ENCODE data around the gene INPPL1.
A peak's percentile ranks its signal among the peaks of the same experiment; 100 is the strongest.

Gene INPPL1

GRCh38 chr11:72220696-72221363, 3.7 kb upstream of the INPPL1 start:
- Histone ChIP-seq H3K36me3 (ENCODE audit: control insufficient read depth, insufficient read depth, low read length) (no peaks in the 10 kb centered on the region), H3K9ac (ENCODE audit: low read depth, low read length) (no peak overlapping the region), H3K4me1 (ENCODE audit: control insufficient read depth, insufficient read depth, low read length) (peaks cover 12% of the 10 kb centered on the region), H3K27ac (ENCODE audit: low read depth, low read length) (no peak overlapping the region), H3K9me3 (ENCODE audit: control insufficient read depth, insufficient read depth, low read length) (no peaks in the 10 kb centered on the region), H3K4me3 (ENCODE audit: low read depth, low read length) (no peak overlapping the region), H3K27me3 (ENCODE audit: control insufficient read depth, insufficient read depth, low read length) (no peaks in the 10 kb centered on the region; the same call in 1 of the 2 replicates)

DNA sequence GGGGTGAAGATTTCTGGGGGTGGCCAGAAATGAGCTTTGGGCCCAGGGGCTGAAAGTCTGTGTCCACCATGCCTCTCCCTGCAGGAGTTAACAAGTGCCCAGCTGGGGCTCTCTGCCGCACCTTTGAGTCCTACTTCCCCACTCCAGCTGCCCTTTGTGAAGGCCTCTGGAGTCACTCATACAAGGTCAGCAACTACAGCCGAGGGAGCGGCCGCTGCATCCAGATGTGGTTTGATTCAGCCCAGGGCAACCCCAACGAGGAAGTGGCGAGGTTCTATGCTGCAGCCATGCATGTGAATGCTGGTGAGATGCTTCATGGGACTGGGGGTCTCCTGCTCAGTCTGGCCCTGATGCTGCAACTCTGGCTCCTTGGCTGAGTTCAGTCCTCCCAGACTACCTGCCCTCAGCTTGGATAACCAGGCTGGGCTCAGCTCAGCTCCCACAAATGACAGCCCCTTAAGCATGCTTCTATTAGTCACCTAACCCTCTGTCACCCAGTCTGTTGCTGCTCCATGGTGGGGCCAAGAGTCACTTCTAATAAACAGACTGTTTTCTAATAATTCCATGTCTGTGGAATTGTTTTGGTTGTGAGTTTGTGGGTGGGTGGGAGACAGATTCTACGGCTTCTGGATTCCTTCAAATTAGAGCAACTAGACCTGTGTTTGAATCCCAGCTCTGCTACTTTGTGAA, 3.0 kb upstream of the INPPL1 start:
- no peak overlapping the region for H3K9ac ChIP-seq (ENCODE audit: low read depth, low read length)
- peaks cover 12% of the 10 kb centered on the region for H3K4me1 ChIP-seq (ENCODE audit: control insufficient read depth, insufficient read depth, low read length)
- no peak overlapping the region for H3K4me3 ChIP-seq (ENCODE audit: low read depth, low read length)
- no peaks in the 10 kb centered on the region; the same call in 1 of the 2 replicates for H3K27me3 ChIP-seq (ENCODE audit: control insufficient read depth, insufficient read depth, low read length)
- H3K27ac ChIP-seq (ENCODE audit: low read depth, low read length), result no peak overlapping the region
- no peaks in the 10 kb centered on the region for H3K9me3 ChIP-seq (ENCODE audit: control insufficient read depth, insufficient read depth, low read length)
- no peaks in the 10 kb centered on the region for H3K36me3 ChIP-seq (ENCODE audit: control insufficient read depth, insufficient read depth, low read length)

- Histone ChIP-seq H3K36me3 (ENCODE audit: control insufficient read depth, insufficient read depth, low read length) (peaks cover 3% of the 10 kb centered on the region; the same call in 1 of the 2 replicates), H3K4me3 (ENCODE audit: low read depth, low read length) (peak overlapping the region; percentile 88), H3K9ac (ENCODE audit: low read depth, low read length) (no peak overlapping the region), H3K27me3 (ENCODE audit: control insufficient read depth, insufficient read depth, low read length) (no peaks in the 10 kb centered on the region; the same call in 1 of the 2 replicates), H3K4me1 (ENCODE audit: control insufficient read depth, insufficient read depth, low read length) (peaks cover 12% of the 10 kb centered on the region), H3K27ac (ENCODE audit: low read depth, low read length) (peak overlapping the region; percentile 89), H3K9me3 (ENCODE audit: control insufficient read depth, insufficient read depth, low read length) (no peaks in the 10 kb centered on the region)
Measured at GRCh38 chr11:72222106-72222891, 2.3 kb upstream of the INPPL1 start.

DNA sequence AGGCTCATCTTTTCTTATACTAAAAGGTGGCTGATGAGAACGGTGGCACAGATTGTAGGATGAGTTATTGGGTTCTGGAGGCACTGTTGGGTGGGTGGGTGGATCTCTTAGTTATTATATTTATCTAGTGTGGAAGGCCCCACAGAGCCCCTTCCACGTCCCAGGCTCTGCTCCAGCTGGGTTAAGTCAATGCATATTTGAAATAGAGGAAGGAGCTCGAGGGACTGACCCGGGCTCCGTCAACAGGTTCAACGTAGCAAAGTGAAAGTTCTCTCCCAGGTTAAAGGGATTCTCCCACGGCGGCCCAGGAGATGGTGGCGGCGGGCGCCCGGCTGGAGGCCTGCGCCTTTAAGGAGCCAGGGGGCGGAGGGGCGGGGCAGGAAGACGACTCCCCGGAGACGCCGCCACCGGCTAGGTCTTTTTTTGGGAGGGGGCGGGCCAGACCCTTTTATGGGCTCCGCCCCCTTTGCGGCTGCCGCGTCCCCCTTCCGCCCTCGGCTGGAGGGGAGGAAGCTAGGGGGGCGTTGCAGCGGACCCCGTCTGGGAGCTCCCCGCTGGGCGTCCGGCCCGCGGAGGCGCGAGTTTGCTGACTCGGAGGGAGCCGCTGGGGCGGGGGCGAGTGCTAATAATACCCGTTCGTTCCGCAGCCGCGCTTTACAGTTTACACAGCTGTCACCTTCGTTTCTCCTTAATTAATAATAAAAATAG, 1.5 kb upstream of the INPPL1 start:
- Histone ChIP-seq H3K9ac (ENCODE audit: low read depth, low read length) (peak overlapping the region; percentile 61; the same call in 1 of the 2 replicates), H3K4me1 (ENCODE audit: control insufficient read depth, insufficient read depth, low read length) (peaks cover 12% of the 10 kb centered on the region), H3K4me3 (ENCODE audit: low read depth, low read length) (peak overlapping the region; percentile 88)

DNA sequence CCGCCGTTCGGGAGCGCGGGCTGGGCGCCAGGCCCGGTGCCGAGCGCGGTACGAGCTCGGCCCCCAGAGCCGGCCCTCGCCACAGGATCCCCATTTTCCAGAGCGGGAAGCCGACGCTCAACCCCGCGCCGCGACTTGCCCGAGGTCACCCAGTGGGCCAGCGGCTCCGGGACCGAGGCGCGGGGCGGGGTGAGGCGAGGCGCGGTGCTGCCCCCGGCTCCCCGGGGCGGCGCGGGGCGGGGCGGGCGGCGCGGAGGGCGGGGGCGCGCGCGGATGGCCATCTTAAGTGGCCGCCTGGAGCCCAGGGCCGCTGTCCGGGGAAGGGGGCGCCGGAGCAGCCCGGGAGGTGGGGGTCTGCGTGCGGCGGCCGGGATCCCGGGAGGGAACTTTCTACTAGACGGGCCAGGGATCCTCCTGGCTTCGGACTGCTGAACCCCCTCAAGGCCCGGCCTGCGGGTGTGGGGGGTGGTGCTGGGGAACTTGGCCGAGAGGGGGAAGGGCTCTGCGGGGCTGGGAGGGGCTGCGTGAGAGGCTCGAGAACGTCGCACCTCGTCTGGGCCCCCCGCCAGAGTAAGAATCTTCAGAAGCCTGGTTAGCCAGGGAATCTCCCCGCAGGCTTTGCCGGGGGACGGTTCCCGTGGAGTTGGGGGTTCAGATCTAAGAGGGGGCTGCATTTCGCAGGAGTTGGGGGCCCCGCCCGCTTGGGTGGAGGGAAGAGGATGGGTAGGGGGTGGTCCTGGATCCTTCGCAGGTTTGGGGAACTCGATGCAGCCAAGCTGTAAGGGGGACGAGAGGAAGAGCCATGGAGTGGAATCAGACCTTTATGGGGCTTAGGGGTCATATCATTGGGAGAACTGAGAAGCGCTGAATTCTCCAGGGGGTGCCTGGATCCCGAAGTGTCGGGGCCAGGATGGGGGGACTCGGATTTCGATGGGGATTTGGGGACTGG, 678 bp upstream of the INPPL1 start:
- Histone ChIP-seq H3K27me3 (ENCODE audit: control insufficient read depth, insufficient read depth, low read length) (no peaks in the 10 kb centered on the region), H3K9ac (ENCODE audit: low read depth, low read length) (peak overlapping the region; percentile 67), H3K27ac (ENCODE audit: low read depth, low read length) (peak overlapping the region; percentile 89), H3K36me3 (ENCODE audit: control insufficient read depth, insufficient read depth, low read length) (peaks cover 14% of the 10 kb centered on the region), H3K9me3 (ENCODE audit: control insufficient read depth, insufficient read depth, low read length) (no peaks in the 10 kb centered on the region), H3K4me3 (ENCODE audit: low read depth, low read length) (peak overlapping the region; percentile 88), H3K4me1 (ENCODE audit: control insufficient read depth, insufficient read depth, low read length) (peaks cover 12% of the 10 kb centered on the region)

More for the DNA sequence above, 1.5 kb upstream of the INPPL1 start:
- Histone ChIP-seq H3K27ac (ENCODE audit: low read depth, low read length) (peak overlapping the region; percentile 89), H3K36me3 (ENCODE audit: control insufficient read depth, insufficient read depth, low read length) (peaks cover 6% of the 10 kb centered on the region), H3K27me3 (ENCODE audit: control insufficient read depth, insufficient read depth, low read length) (no peaks in the 10 kb centered on the region), H3K9me3 (ENCODE audit: control insufficient read depth, insufficient read depth, low read length) (no peaks in the 10 kb centered on the region)

- Histone ChIP-seq H3K4me3 (ENCODE audit: low read depth, low read length) (peak overlapping the region; percentile 88), H3K27me3 (ENCODE audit: control insufficient read depth, insufficient read depth, low read length) (no peaks in the 10 kb centered on the region), H3K4me1 (ENCODE audit: control insufficient read depth, insufficient read depth, low read length) (peaks cover 12% of the 10 kb centered on the region), H3K36me3 (ENCODE audit: control insufficient read depth, insufficient read depth, low read length) (peaks cover 30% of the 10 kb centered on the region), H3K9ac (ENCODE audit: low read depth, low read length) (peak overlapping the region; percentile 30; the same call in 1 of the 2 replicates), H3K27ac (ENCODE audit: low read depth, low read length) (no peak overlapping the region), H3K9me3 (ENCODE audit: control insufficient read depth, insufficient read depth, low read length) (no peaks in the 10 kb centered on the region)
Measured at GRCh38 chr11:72225411-72225951, 914 bp downstream of the INPPL1 start.

- Histone ChIP-seq H3K27me3 (ENCODE audit: control insufficient read depth, insufficient read depth, low read length) (no peaks in the 10 kb centered on the region), H3K36me3 (ENCODE audit: control insufficient read depth, insufficient read depth, low read length) (peaks cover 42% of the 10 kb centered on the region), H3K4me1 (ENCODE audit: control insufficient read depth, insufficient read depth, low read length) (peaks cover 12% of the 10 kb centered on the region), H3K4me3 (ENCODE audit: low read depth, low read length) (no peak overlapping the region), H3K9ac (ENCODE audit: low read depth, low read length) (no peak overlapping the region), H3K27ac (ENCODE audit: low read depth, low read length) (no peak overlapping the region), H3K9me3 (ENCODE audit: control insufficient read depth, insufficient read depth, low read length) (no peaks in the 10 kb centered on the region)
Measured at GRCh38 chr11:72226701-72227100, 2.1 kb downstream of the INPPL1 start.

DNA sequence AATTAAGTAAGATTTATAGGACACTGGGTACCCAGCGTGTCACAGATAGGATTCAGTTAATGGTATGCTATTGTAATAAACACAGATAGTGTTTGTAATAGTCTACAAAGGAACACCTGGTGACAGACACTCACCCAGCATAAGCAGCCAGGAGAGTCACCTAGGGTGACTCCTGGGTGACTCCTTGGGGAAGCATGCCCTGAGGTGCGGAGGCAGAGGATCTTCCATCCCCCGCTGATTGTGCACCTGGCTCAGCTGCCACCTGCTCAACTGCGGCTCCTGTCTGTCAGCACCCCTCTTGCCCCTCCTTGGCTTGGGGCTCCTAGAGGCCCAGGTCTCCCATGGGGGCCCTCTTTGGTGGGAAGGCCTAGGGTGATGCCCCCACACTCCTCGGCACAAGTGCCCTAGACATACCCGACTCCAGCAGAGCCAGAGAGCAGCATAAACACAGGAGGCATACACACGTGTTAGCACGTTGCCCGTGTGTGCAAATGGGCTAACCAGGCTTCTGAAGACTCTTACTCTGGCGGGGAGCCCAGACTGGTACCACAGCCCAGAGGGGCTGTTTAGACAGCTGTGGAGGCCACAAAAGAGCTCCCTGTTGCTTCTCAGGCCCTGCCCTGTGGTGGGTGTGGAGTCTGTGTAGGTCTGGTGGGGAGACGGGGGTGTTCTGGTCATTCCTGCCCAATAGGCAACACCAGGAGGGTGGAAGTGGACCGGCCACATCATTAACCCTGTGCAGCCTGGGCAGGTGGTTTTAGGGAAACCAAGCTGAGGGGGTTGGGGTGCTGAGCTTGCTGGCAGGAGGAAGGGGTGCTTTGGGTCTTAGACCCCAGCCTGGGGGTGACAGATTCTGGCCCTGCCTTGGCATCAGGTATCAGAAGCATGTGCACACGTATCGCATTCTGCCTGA, 3.0 kb downstream of the INPPL1 start:
- H3K27ac ChIP-seq (ENCODE audit: low read depth, low read length), result no peak overlapping the region
- H3K9me3 ChIP-seq (ENCODE audit: control insufficient read depth, insufficient read depth, low read length), result no peaks in the 10 kb centered on the region
- no peaks in the 10 kb centered on the region for H3K27me3 ChIP-seq (ENCODE audit: control insufficient read depth, insufficient read depth, low read length)
- H3K4me3 ChIP-seq (ENCODE audit: low read depth, low read length), result no peak overlapping the region
- H3K4me1 ChIP-seq (ENCODE audit: control insufficient read depth, insufficient read depth, low read length), result peaks cover 6% of the 10 kb centered on the region
- peaks cover 51% of the 10 kb centered on the region for H3K36me3 ChIP-seq (ENCODE audit: control insufficient read depth, insufficient read depth, low read length)
- H3K9ac ChIP-seq (ENCODE audit: low read depth, low read length), result no peak overlapping the region

DNA sequence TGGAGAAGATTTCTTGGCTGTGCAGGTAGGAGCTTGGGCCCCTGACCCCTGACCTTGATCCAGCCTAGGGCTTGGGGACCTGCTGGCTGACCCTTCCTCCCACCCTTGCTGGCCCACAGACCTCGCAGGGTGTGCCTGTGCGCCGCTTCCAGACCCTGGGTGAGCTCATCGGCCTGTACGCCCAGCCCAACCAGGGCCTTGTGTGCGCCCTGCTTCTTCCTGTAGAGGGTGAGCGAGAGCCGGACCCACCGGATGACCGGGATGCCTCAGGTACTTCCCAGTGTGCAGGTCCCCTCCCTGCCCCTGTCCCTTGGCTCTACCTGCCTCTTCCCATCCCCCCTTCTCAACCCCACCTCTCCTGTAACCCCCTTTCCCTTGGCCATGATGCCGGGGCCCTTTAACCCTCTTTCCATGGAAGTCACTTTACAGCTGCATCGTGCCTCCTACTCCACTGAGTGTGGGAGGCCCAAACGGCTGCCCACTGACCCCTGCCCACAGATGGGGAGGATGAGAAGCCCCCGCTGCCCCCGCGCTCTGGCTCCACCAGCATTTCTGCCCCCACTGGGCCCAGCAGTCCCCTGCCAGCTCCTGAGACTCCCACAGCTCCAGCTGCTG, 3.8 kb downstream of the INPPL1 start:
- H3K9me3 ChIP-seq (ENCODE audit: control insufficient read depth, insufficient read depth, low read length), result no peaks in the 10 kb centered on the region
- H3K4me3 ChIP-seq (ENCODE audit: low read depth, low read length), result no peak overlapping the region
- H3K9ac ChIP-seq (ENCODE audit: low read depth, low read length), result no peak overlapping the region
- no peak overlapping the region for H3K27ac ChIP-seq (ENCODE audit: low read depth, low read length)
- H3K36me3 ChIP-seq (ENCODE audit: control insufficient read depth, insufficient read depth, low read length), result peaks cover 58% of the 10 kb centered on the region
- H3K4me1 ChIP-seq (ENCODE audit: control insufficient read depth, insufficient read depth, low read length), result 0 out of 2 replicates have a peak, but pooled peaks cover 2% of the 10 kb centered on the region
- H3K27me3 ChIP-seq (ENCODE audit: control insufficient read depth, insufficient read depth, low read length), result no peaks in the 10 kb centered on the region
